Stimulated activated CD4-positive, alpha-beta T cell treated with anti-CD3 and anti-CD28 coated beads, Interleukin-1b, Interleukin-23, amount 100 ng/mL, for 48 hours (primary cell): ENCODE measurements around the gene AIPL1.
A peak's percentile ranks its signal among the peaks of the same experiment; 100 is the strongest.
"Not testable (repeated sequence)": the region's sequence is repeated elsewhere in the genome, so short reads cannot be mapped to it uniquely, and the experiment has no call there.

Experiments used
- DNase-seq: peaks from one replicate; pipeline ENCODE4 v3.0.0-alpha.2; 2020

Gene AIPL1

GRCh38 chr17:6435051-6435450, at the start of gene AIPL1:
Gene AIPL1 (minus strand): TSS chr17:6435121. CDS start chr17:6435104, 17 bp downstream.
- no peak for DNase-seq

- DNase-seq: no peak
Measured at GRCh38 chr17:6483507-6483906, 48.6 kb upstream of the AIPL1 start.

- not testable (repeated sequence) for DNase-seq
Measured at GRCh38 chr17:6482796-6483195, 47.9 kb upstream of the AIPL1 start.

GRCh38 chr17:6482105-6482455, 47.2 kb upstream of the AIPL1 start:
- no peak for DNase-seq

- DNase-seq: no peak
Measured at GRCh38 chr17:6480303-6480675, 45.4 kb upstream of the AIPL1 start.

- no peak for DNase-seq
Measured at GRCh38 chr17:6479622-6480302, 44.8 kb upstream of the AIPL1 start.

- no peak for DNase-seq
Measured at GRCh38 chr17:6478486-6478885, 43.6 kb upstream of the AIPL1 start.

- DNase-seq: no peak
Measured at GRCh38 chr17:6477831-6478383, 43.0 kb upstream of the AIPL1 start.

GRCh38 chr17:6476810-6477179, 41.9 kb upstream of the AIPL1 start:
- no peak for DNase-seq

GRCh38 chr17:6476076-6476809, 41.3 kb upstream of the AIPL1 start:
- no peak for DNase-seq

- no peak for DNase-seq
Measured at GRCh38 chr17:6475411-6475810, 40.5 kb upstream of the AIPL1 start.

- no peak for DNase-seq
Measured at GRCh38 chr17:6474906-6475305, 40.0 kb upstream of the AIPL1 start.

- DNase-seq: no peak
Measured at GRCh38 chr17:6474376-6474775, 39.5 kb upstream of the AIPL1 start.

- DNase-seq: peak; percentile 60
Measured at GRCh38 chr17:6473128-6473767, 38.3 kb upstream of the AIPL1 start.

- no peak for DNase-seq
Measured at GRCh38 chr17:6472517-6472916, 37.6 kb upstream of the AIPL1 start.

- DNase-seq: no peak
Measured at GRCh38 chr17:6471531-6472465, 36.9 kb upstream of the AIPL1 start.

GRCh38 chr17:6470751-6471521, 36.0 kb upstream of the AIPL1 start:
- no peak for DNase-seq

GRCh38 chr17:6470146-6470718, 35.3 kb upstream of the AIPL1 start:
- no peak for DNase-seq

GRCh38 chr17:6468051-6468790, 33.3 kb upstream of the AIPL1 start:
- DNase-seq: no peak

GRCh38 chr17:6467567-6467966, 32.6 kb upstream of the AIPL1 start:
- DNase-seq: no peak
